ENCODE data around the gene MRPS34. TPM values are rescaled to one million over a fixed set of nuclear protein-coding genes. Genes with fewer than 3 reads are reported as not detected.
"Not testable (repeated sequence)": the region's sequence is repeated elsewhere in the genome, so short reads cannot be mapped to it uniquely, and the experiment has no call there.

The MRPS34 gene
- total and polyA plus RNA-seq, 9 of the 15 experiments (the other 6 are each of a cell fraction or from before 2014, with no cell fraction given): 5.2 to 334 (median 92.8) TPM

DNA sequence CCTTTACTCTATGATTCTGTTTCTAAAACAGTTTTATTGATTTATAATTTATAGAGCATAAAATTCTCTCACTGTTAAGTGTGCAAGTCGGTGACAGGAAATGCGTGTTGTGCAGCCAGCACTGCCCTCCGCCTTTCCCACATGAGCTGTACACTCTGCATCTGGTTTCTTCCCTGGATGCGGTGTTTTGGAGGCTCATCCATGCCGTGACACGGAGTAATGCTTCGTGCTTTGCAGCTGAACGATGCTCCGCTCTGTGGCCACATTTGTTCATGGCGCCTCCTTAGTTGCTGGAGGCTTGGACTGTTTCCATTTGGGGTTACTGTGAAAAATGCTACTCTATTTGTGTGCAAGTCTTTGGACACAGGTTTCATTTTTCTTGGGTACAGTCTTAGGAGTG is 27.8 kb upstream of the MRPS34 start:
- Histone ChIP-seq H3K4me2 (ENCODE audit: insufficient read depth, low read length) (no peak overlapping the region), H3K4me3 (no peak overlapping the region), H3K27me3 (ENCODE audit: control insufficient read depth in 2 of 2, insufficient read depth in 2 of 2, low read length in 2 of 2) (no peaks in the 10 kb centered on the region), H3K36me3 (ENCODE audit: control insufficient read depth, insufficient read depth, low read length) (no peaks in the 10 kb centered on the region), H3K9ac (ENCODE audit: insufficient read depth in 1 of 2, low read depth in 2 of 2, low read length in 2 of 2) (no peak overlapping the region), H3K9me1 (ENCODE audit: control insufficient read depth, insufficient read depth, low read length) (no peaks in the 10 kb centered on the region), H3K9me3 (replicated peaks; ENCODE audit: control insufficient read depth, insufficient read depth, low read depth, low read length) (no peaks in the 10 kb centered on the region), H2AFZ (ENCODE audit: low read depth, low read length) (no peak overlapping the region), H4K20me1 (replicated peaks; ENCODE audit: control insufficient read depth, insufficient read depth, low read length) (no peaks in the 10 kb centered on the region), H3K4me1 (replicated peaks in 1 of 2; ENCODE audit: control insufficient read depth in 2 of 2, insufficient read depth in 2 of 2, low read length in 2 of 2) (no peaks in the 10 kb centered on the region), H3K27ac (ENCODE audit: extremely low read depth, low read depth, low read length) (no peak overlapping the region), H3K79me2 (ENCODE audit: control insufficient read depth, insufficient read depth, low read length) (no peaks in the 10 kb centered on the region)
- no peak for DNase-seq (ENCODE audit: extremely low read depth in 1 of 4, low spot score in 3 of 4)
- TF ChIP-seq PCBP2 (IDR thresholded peaks at IDR 0.05; ENCODE audit: low read depth, low read length, poor library complexity, severe bottlenecking) (no peak), ESRRB (CRISPR knock-in tag; IDR thresholded peaks at IDR 0.05; ENCODE audit: borderline replicate concordance) (no peak), MYNN (IDR thresholded peaks at IDR 0.05) (no peak), MYNN (CRISPR knock-in tag; IDR thresholded peaks at IDR 0.05) (no peak), MCM3 (IDR thresholded peaks at IDR 0.05) (no peak), SREBF1 (IDR thresholded peaks at IDR 0.05; ENCODE audit: borderline replicate concordance, low read depth, low read length) (no peak), KAT2B (IDR thresholded peaks at IDR 0.05; ENCODE audit: low read depth, low read length) (no peak), ELF4 (CRISPR knock-in tag; IDR thresholded peaks at IDR 0.05) (no peak), TRIM24 (IDR thresholded peaks at IDR 0.05) (no peak)
- TF ChIP-seq, protein P1, sequence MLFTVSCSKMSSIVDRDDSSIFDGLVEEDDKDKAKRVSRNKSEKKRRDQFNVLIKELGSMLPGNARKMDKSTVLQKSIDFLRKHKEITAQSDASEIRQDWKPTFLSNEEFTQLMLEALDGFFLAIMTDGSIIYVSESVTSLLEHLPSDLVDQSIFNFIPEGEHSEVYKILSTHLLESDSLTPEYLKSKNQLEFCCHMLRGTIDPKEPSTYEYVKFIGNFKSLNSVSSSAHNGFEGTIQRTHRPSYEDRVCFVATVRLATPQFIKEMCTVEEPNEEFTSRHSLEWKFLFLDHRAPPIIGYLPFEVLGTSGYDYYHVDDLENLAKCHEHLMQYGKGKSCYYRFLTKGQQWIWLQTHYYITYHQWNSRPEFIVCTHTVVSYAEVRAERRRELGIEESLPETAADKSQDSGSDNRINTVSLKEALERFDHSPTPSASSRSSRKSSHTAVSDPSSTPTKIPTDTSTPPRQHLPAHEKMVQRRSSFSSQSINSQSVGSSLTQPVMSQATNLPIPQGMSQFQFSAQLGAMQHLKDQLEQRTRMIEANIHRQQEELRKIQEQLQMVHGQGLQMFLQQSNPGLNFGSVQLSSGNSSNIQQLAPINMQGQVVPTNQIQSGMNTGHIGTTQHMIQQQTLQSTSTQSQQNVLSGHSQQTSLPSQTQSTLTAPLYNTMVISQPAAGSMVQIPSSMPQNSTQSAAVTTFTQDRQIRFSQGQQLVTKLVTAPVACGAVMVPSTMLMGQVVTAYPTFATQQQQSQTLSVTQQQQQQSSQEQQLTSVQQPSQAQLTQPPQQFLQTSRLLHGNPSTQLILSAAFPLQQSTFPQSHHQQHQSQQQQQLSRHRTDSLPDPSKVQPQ (CRISPR knock-in tag; IDR thresholded peaks at IDR 0.05; ENCODE audit: borderline replicate concordance): no peak
- no peak for ATAC-seq
- intact Hi-C loops (cut with micrococcal nuclease): no loop called here
- ChIA-PET CTCF (ENCODE audit: low intra/inter-chr PET ratio) (no interaction called here), POLR2A (no interaction called here)
- in situ Hi-C loops (cut with MboI): no loop called here
- WGBS (ENCODE audit: insufficient coverage, low coverage, missing lambda C conversion rate): 71% methylated on average over 10 of the region's 10 CpGs
- no peak for FAIRE-seq
- BruUV-seq (replicated peaks): no TSS peak

DNA sequence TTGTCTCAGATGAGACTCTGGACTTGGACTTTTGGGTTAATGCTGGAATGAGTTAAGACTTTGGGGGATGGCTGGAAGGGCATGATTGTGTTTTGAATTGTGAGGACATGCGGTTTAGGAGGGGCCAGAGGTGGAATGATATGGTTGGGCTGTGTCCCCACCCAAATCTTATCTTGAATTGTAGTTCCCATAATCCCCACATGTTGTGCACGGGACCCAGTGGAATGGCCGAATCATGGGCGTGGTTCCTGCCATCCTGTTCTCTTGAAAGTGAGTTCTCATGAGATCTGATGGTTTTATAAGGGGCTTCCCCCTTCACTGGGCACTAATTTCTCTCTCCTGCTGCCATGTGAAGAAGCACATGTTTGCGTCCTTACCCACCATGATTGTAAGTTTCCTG is 26.3 kb upstream of the MRPS34 start:
- H3K27me3 ChIP-seq (ENCODE audit: control insufficient read depth in 2 of 2, insufficient read depth in 2 of 2, low read length in 2 of 2); H3K27ac ChIP-seq (ENCODE audit: extremely low read depth, low read depth, low read length); H3K9me1 ChIP-seq (ENCODE audit: control insufficient read depth, insufficient read depth, low read length); H3K4me3 ChIP-seq; FAIRE-seq; H3K36me3 ChIP-seq (ENCODE audit: control insufficient read depth, insufficient read depth, low read length); CTCF ChIA-PET (ENCODE audit: low intra/inter-chr PET ratio); ATAC-seq; in situ Hi-C loops (cut with MboI); H3K9ac ChIP-seq (ENCODE audit: insufficient read depth in 1 of 2, low read depth in 2 of 2, low read length in 2 of 2); H3K79me2 ChIP-seq (ENCODE audit: control insufficient read depth, insufficient read depth, low read length); H2AFZ ChIP-seq (ENCODE audit: low read depth, low read length); H3K4me2 ChIP-seq (ENCODE audit: insufficient read depth, low read length); BruUV-seq (replicated peaks); intact Hi-C loops (cut with micrococcal nuclease); DNase-seq (ENCODE audit: extremely low read depth in 1 of 4, low spot score in 3 of 4); H3K4me1 ChIP-seq (replicated peaks in 1 of 2; ENCODE audit: control insufficient read depth in 2 of 2, insufficient read depth in 2 of 2, low read length in 2 of 2); H3K9me3 ChIP-seq (replicated peaks; ENCODE audit: control insufficient read depth, insufficient read depth, low read depth, low read length); H4K20me1 ChIP-seq (replicated peaks; ENCODE audit: control insufficient read depth, insufficient read depth, low read length): not testable (repeated sequence)
- POLR2A ChIA-PET: interaction anchor here (1.0 kb wide), 1 partner anchor 165 kb away, joined by 4 read pairs; the partner anchor contains the start of gene RPS2
- WGBS (ENCODE audit: insufficient coverage, low coverage, missing lambda C conversion rate): 46% methylated on average over 5 of the region's 5 CpGs
